Measurements from ENCODE around the gene PDIA2. TPM values are rescaled to one million over a fixed set of nuclear protein-coding genes. Genes with fewer than 3 reads are reported as not detected.

The PDIA2 gene
- total and polyA plus RNA-seq, 5 experiments from 2014 or later: 0.44 TPM; not detected in 4

DNA sequence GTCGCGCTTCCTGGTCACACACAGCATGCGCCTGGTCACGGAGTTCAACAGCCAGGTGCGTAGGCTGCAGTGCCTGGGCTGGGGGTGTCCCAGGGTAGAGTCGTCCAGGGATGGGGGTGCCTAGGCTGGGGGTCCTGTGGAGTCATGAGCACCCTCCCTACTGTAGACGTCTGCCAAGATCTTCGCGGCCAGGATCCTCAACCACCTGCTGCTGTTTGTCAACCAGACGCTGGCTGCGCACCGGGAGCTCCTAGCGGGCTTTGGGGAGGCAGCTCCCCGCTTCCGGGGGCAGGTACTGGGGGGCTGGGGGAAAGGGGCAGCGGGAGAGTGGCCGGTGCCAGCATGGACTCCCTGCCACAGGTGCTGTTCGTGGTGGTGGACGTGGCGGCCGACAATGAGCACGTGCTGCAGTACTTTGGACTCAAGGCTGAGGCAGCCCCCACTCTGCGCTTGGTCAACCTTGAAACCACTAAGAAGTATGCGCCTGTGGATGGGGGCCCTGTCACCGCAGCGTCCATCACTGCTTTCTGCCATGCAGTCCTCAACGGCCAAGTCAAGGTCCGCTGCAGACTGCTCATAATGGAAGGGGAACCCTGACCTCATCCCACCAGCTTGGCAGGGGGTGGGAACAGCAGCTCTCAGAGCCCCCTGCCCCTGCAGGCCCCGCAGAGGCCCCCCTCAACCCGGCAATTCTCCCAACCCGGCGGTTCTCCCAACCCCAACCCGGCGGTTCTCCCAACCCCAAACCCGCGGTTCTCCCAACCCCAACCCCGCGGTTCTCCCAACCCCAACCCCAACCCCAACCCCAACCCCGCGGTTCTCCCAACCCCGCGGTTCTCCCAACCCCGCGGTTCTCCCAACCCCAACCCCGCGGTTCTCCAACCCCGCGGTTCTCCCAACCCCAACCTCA lies 2.4 kb downstream of the PDIA2 start:
- POLR2A ChIA-PET: no interaction called here
- no peaks in the 10 kb centered on the region for H3K4me1 Mint-ChIP-seq
- DNase-seq (no peak), ATAC-seq (no peak)
- no peak overlapping the region for H3K4me3 Mint-ChIP-seq
- H3K9me3 Mint-ChIP-seq: no peaks in the 10 kb centered on the region
- H3K27me3 Mint-ChIP-seq: peaks cover 0 to 8% (median 0%) of the 10 kb centered on the region in 5 donors
- H3K36me3 Mint-ChIP-seq: peaks cover 0 to 22% (median 3%) of the 10 kb centered on the region in 3 donors
- H3K27ac Mint-ChIP-seq: no peak overlapping the region

DNA sequence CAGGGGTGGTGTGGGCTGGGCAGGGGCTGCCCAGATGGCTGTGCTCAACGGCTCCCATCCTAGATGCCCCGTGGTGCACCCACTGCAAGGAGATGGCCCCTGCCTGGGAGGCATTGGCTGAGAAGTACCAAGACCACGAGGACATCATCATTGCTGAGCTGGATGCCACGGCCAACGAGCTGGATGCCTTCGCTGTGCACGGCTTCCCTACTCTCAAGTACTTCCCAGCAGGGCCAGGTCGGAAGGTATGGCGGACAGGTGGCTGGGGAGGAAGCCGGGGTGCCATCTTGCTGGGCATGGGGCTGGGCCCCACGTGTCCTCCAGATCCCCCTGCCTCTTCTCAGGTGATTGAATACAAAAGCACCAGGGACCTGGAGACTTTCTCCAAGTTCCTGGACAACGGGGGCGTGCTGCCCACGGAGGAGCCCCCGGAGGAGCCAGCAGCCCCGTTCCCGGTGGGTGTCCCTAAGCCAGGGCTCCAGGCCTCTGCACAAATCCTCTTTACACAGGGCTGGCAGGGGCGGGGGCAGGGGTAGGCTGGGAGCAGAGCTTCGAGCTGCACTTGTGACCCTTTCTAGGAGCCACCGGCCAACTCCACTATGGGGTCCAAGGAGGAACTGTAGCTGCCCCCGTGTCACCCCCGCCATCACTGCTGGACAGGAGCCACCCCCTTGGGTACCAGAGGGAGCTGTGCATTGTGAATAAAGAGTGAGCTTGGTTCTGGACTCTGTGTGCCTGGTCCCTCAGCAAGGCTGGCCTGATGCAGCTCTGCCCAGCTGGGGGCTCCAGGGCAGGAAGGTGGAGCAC lies 3.7 kb downstream of the PDIA2 start:
- POLR2A ChIA-PET: no interaction called here
- H3K9me3 Mint-ChIP-seq: no peaks in the 10 kb centered on the region
- ATAC-seq (no peak), DNase-seq (no peak)
- no peak overlapping the region for H3K4me3 Mint-ChIP-seq
- H3K27me3 Mint-ChIP-seq: peaks cover 0 to 4% (median 0%) of the 10 kb centered on the region in 5 donors
- no peaks in the 10 kb centered on the region for H3K4me1 Mint-ChIP-seq
- peaks cover 0 to 33% (median 4%) of the 10 kb centered on the region in 3 donors for H3K36me3 Mint-ChIP-seq
- no peak overlapping the region for H3K27ac Mint-ChIP-seq

DNA sequence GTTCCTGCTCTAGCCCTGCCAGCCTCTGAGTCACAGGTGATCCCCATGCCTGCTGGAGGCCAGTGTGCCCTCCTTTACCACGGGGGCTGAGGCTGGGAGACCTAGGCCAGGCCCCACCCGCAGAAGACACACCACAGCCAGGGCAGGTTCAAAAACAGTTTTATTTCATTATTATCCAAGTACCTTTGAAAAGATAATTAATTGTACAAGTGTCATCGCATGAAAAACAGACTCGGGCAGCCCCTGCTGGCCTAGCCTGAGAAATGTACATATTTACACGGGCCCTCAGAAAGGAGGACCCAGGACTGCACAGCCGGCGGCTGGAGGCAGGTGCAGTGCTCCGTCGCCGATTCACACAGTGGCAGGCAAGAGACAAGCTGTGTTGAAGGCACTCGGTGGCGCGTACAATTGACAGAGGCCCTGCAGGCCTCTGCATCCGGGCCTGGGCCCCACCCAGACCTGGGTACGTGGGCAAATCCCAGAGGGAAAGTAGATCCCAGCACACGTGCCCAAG lies 4.4 kb downstream of the PDIA2 start:
- POLR2A ChIA-PET: no interaction called here
- H3K4me1 Mint-ChIP-seq: no peaks in the 10 kb centered on the region
- no peak overlapping the region for H3K4me3 Mint-ChIP-seq
- peaks cover 0 to 36% (median 4%) of the 10 kb centered on the region in 3 donors for H3K36me3 Mint-ChIP-seq
- no peaks in the 10 kb centered on the region for H3K9me3 Mint-ChIP-seq
- H3K27me3 Mint-ChIP-seq: no peaks in the 10 kb centered on the region
- ATAC-seq (no peak), DNase-seq (no peak)
- no peak overlapping the region for H3K27ac Mint-ChIP-seq

DNA sequence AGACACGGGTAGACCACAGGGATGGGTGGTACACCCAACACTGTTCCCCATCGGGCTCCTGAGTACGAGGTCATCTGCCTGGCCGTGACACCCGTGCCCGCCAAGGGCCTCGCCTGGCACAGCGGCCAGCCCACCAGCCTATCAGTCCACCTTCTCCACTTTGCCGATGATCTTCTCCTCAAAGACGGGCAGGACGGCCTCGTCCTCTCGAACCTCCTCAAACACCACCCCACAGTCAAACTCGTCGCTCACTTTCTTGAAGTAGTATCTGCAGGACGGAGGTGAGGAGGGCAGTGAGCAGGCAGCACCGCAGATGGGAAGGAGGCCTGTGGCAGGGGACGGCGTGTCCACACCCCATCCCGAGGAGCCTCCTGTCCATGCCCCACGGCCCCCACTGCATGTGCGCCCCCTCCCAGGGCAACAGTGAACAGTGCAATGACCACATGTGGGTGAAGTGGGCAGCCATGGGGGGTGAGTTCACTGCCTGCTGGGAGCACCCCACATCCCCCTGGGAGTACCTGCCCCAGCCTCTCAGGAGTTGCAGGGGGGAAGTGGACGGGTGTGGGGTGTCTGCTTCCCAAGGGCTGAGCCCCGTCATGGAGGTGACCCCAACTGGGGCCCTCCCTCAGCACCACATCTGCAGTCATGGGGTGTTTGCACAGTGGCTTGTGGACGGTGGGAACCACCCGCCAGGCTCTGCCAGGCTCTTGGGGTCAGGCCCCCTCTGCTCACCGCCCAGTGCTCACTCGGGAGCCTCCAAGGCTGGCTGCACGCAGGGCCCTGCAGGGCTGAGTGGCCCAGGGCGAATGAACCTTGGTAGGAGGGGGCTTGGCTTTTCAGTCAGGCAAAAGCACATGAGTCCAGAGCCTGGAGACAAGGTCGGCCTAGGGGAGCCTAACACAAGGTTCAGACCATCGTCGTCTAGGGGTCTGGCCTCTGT lies 5.3 kb downstream of the PDIA2 start:
- Mint-ChIP-seq H3K4me1 (no peaks in the 10 kb centered on the region), H3K27ac (peak overlapping the region in 1 of 10 donors; percentile 41), H3K27me3 (no peaks in the 10 kb centered on the region), H3K36me3 (peaks cover 0 to 40% (median 4%) of the 10 kb centered on the region in 3 donors), H3K9me3 (no peaks in the 10 kb centered on the region), H3K4me3 (no peak overlapping the region)
- ATAC-seq: no peak
- no peak for DNase-seq
- POLR2A ChIA-PET: no interaction called here

DNA sequence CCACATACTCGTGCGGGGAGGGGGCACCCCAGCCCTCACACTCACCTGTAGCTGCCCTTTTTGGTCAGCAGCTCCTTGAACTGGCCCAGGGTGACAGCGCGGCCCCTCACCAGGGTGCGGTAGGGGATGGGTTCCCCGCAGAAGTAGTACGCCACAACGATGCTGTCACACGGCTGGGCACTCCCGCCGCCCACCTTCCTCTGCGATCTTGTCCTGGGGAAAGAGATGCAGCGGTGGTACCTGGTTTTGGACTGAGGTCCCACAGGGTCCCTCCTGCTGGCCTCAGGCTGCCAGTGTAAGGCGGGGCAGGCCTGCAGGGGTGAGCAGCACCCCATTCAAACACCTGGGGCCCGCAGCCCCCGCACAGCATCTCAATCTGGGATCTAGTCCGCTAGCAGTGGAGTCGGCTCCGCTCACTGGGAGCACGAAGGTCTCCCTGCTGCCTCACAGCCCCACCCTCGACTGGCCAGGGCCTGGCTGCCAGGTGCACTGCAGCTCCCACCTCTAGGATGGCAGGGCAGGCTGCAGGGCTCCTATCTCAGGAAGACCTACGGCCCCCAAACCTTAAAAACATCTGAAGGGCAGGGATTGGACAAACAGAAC lies 6.5 kb downstream of the PDIA2 start:
- no peak for ATAC-seq
- POLR2A ChIA-PET: no interaction called here
- Mint-ChIP-seq H3K9me3 (no peaks in the 10 kb centered on the region), H3K4me1 (no peaks in the 10 kb centered on the region), H3K4me3 (no peak overlapping the region), H3K27me3 (no peaks in the 10 kb centered on the region), H3K36me3 (peaks cover 0 to 49% (median 4%) of the 10 kb centered on the region in 3 donors), H3K27ac (no peak overlapping the region)
- DNase-seq: no peak

DNA sequence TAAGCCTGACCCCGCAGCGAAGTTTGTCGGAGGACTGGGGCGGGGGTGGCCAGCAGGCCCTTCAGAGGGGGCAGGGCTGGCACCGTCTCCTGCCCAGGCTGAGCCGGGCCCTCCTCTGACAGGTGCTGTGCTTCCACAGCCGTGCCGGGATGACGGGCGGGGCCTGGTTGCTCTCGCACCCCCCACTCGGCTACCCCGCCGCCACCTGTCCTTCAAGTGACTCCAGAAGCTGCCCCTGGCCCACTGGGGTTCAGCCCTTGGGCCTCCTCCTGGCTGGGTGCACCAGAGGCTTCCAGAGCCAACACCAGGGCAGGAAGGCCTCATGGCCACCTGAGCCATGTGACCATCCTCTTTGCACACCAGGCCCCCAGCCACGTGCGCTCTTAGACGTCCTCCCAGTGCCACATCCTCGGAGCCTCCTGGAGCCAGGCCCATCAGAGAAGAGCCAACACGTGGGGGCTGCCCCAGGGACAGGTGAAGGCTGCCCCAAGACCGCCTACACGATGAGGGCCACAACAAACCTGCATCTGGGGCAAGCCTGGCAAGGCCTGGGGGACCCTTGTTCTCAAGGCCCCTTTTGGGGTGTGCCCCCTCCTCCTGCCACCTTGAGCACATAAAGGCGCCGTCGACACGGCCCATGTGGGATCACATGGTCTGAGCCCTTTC lies 7.2 kb downstream of the PDIA2 start:
- POLR2A ChIA-PET: interaction anchor here (0.6 kb wide), 1 partner anchor 33 kb away, joined by 3 read pairs; no protein-coding TSS in a partner anchor
- no peak for DNase-seq
- ATAC-seq: no peak
- Mint-ChIP-seq H3K36me3 (peaks cover 0 to 49% (median 4%) of the 10 kb centered on the region in 3 donors), H3K4me1 (no peaks in the 10 kb centered on the region), H3K4me3 (no peak overlapping the region), H3K27me3 (no peaks in the 10 kb centered on the region), H3K27ac (no peak overlapping the region), H3K9me3 (no peaks in the 10 kb centered on the region)

DNA sequence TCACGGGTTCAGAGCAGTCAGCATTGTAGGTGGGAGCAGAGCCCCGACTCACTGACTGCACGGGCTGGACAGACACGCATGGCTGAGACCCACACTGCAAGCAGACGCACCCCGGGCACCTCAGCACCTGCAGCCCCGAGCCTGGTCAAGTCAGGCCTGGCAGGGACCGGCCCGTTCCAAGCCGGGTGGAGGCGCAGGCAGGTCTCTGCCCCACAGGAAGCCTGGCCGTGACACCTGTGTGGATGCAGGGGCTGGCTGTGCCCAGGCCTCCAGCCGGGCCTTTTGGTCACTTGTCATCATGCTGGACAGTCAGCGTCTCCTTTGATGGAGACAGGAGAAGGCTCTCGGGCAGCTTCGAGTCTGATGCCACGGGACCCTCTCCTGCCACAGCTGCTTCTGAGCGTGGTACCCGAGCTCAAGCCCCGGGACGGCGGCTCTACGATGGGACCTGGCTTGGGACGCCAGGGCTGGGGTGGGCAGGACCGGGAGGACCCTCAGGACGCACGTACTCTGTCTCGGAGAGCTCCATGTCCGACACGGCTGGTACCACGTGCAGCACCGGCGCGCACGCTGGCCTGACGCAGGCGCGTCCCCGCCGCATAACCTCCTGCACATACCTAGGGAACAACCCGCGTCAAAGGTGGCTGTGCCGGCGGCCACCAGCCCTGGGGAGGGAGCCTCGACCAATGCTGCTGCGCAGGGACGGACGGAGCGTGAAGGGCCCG lies 7.9 kb downstream of the PDIA2 start:
- Mint-ChIP-seq H3K36me3 (peaks cover 0 to 49% (median 4%) of the 10 kb centered on the region in 3 donors), H3K4me3 (no peak overlapping the region), H3K27me3 (no peaks in the 10 kb centered on the region), H3K4me1 (no peaks in the 10 kb centered on the region), H3K27ac (no peak overlapping the region), H3K9me3 (no peaks in the 10 kb centered on the region)
- POLR2A ChIA-PET: interaction anchor here (0.6 kb wide), 1 partner anchor 32 kb away, joined by 3 read pairs; no protein-coding TSS in a partner anchor
- DNase-seq (no peak), ATAC-seq (no peak)

DNA sequence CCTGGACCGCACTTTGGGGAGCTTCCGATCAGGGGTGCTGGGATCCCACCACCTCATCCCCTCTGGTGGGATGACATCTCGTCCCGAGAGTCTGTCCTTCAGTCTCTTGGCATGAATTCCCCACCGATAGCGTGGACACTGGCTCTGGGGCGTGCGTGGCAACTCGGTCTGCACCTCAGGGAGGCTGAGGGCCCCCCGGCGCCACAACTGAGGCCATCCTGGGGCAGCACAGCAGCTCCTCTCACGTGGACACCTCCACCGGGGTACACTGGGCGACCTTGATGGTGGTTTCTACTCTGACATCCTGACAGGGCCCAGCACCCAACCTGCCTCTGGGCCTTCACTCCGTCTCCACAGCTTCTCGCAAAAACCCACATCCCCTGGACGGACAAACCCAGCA lies 8.6 kb downstream of the PDIA2 start:
- no peak overlapping the region for H3K4me3 Mint-ChIP-seq
- H3K4me1 Mint-ChIP-seq: no peaks in the 10 kb centered on the region
- H3K27ac Mint-ChIP-seq: peak overlapping the region in 1 of 10 donors; percentile 31
- H3K36me3 Mint-ChIP-seq: peaks cover 0 to 47% (median 4%) of the 10 kb centered on the region in 3 donors
- POLR2A ChIA-PET: interaction anchor here (1.1 kb wide), 1 partner anchor 38 kb away, joined by 3 read pairs; no protein-coding TSS in a partner anchor
- ATAC-seq (no peak), DNase-seq (no peak)
- H3K27me3 Mint-ChIP-seq: no peaks in the 10 kb centered on the region
- no peaks in the 10 kb centered on the region for H3K9me3 Mint-ChIP-seq

DNA sequence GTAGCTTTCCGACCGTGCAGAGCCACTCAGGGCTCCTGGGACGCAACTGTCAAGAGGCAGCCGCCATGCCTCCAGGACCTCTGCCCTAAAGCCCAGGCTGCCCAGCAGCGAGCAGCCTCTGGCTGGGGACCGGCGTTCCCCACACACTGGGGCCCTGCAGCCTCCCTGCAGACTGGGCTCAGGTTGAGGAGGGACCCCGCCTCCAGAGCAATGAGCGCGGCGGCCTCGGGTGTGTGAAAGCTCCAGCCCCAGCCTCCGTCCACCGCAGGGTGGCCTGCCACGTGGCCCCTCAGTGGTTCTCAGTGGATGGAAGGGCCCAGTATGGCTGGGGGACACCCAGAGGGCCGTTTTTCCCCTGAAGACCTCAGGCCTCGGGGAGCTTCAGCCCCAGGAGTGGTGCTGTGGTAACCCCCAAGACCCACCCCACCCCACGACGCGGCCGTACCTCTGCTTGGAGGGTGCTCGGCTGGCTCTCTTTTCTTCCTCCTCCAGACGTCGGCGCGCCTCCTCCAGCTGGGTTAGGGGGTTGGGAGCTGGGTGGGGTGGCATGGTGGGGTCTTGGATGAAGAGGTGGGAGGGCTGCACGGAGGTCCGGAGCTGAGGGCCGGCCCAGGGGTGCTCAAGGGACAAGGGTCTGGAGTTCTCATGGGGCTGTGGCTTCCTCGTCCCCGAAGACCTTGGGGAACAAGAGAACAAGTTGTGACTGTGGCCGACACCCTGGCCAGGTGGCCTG lies 10.2 kb downstream of the PDIA2 start:
- H3K27ac Mint-ChIP-seq: peak overlapping the region in 1 of 10 donors; percentile 24
- no peaks in the 10 kb centered on the region for H3K4me1 Mint-ChIP-seq
- DNase-seq (no peak), ATAC-seq (no peak)
- peaks cover 0 to 48% (median 1%) of the 10 kb centered on the region in 3 donors for H3K36me3 Mint-ChIP-seq
- H3K27me3 Mint-ChIP-seq: no peaks in the 10 kb centered on the region
- no peaks in the 10 kb centered on the region for H3K9me3 Mint-ChIP-seq
- no peak overlapping the region for H3K4me3 Mint-ChIP-seq
- POLR2A ChIA-PET: no interaction called here

DNA sequence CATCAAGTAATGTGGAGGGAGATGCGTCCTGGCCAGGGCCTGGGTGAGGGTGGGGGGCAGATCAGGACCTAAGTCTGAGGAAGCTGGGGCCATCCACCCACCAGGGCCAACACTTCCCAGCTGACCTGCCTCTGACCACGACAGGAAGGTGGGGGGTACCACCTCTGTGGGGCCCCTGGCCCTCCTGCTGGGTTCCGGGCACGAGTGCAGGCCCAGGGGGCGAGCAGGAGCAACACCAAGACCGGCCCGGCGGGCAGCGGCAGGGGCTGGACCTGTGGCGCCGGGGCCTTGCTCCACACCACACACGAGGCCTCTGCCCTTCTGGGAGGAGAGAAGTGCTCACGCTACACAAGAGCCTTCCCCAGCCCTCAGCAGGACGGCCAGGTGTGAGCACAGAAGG lies 13.3 kb downstream of the PDIA2 start:
- no peaks in the 10 kb centered on the region for H3K27me3 Mint-ChIP-seq
- ATAC-seq: no peak
- H3K4me1 Mint-ChIP-seq: no peaks in the 10 kb centered on the region
- no peak for DNase-seq
- POLR2A ChIA-PET: no interaction called here
- H3K36me3 Mint-ChIP-seq: peaks cover 0 to 41% (median 1%) of the 10 kb centered on the region in 3 donors
- no peak overlapping the region for H3K4me3 Mint-ChIP-seq
- no peaks in the 10 kb centered on the region for H3K9me3 Mint-ChIP-seq
- no peak overlapping the region for H3K27ac Mint-ChIP-seq

Measured in naive thymus-derived CD8-positive, alpha-beta T cell (primary cell).